GM12878 (cell line): ENCODE measurements around the gene ANO7. TPM values are rescaled to one million over a fixed set of nuclear protein-coding genes. Genes with fewer than 3 reads are reported as not detected.

Experiments
- ATAC-seq: fragments of 200-7000 bp; cut with Tn5 transposase; 3 replicates; pipeline ENCODE4 v1.9.1; 2020; ENCODE audit warnings: mild to moderate bottlenecking, moderate library complexity
- BruUV-seq: library from RNA; stranded (reverse); fragments of 400-500 nt; replicated peaks from 2 replicates; lab custom pipeline; 2021; lab: Mats Ljungman, UMichigan
- CTCF ChIA-PET: fragments of 300-600 bp; sonication (Branson Sonifier 250); formaldehyde crosslinking; extraction: SDS; loops from one replicate; lab custom pipeline; 2021; ENCODE audit warnings: inconsistent platforms; lab: Yijun Ruan, JAX
- POLR2A ChIA-PET: fragments of 350-600 bp; formaldehyde crosslinking; extraction: SDS; loops from one replicate; lab custom pipeline; 2021; ENCODE audit warnings: inconsistent platforms; lab: Charles Lee
- RAD21 ChIA-PET: fragments of 300-600 bp; sonication (Branson Sonifier 250); formaldehyde crosslinking; loops from one replicate; lab custom pipeline; 2023; ENCODE audit warnings: antibody characterized with exemption; ENCODE audit not compliant: unreplicated experiment; lab: Charles Lee
- SMC1A ChIA-PET: fragments of 300-600 bp; sonication (Branson Sonifier 250); formaldehyde crosslinking; loops from one replicate; lab custom pipeline; 2023; ENCODE audit not compliant: unreplicated experiment, uncharacterized antibody; lab: Charles Lee
- DNase-seq: peaks from one replicate; pipeline ENCODE4 v3.0.0-alpha.2; 2011; ENCODE audit warnings: low read depth, low spot score
- FAIRE-seq: peaks from 3 replicates; lab custom pipeline; 2011; peaks lifted over from hg19 to GRCh38; lab: Jason Lieb, UNC
- H2AFZ ChIP-seq: 2 replicates; pipeline ENCODE4 v1.6.0; 2011; ENCODE audit warnings: low read depth, low read length, control low read depth; ENCODE audit not compliant: control insufficient read depth
- H3K27ac ChIP-seq: 2 replicates; pipeline ENCODE4 v1.5.1; 2011; ENCODE audit warnings: control low read depth; ENCODE audit not compliant: control insufficient read depth, insufficient read depth
- H3K27me3 ChIP-seq, 2 experiments: replicated peaks in 1 of 2; 2 replicates each; pipeline versions ENCODE4 v1.6.0 to v1.6.1; 2011; ENCODE audit warnings: low read length in 1 of 2; ENCODE audit not compliant: control insufficient read depth in 2 of 2, insufficient read depth in 2 of 2
- H3K36me3 ChIP-seq, 2 experiments: 2 replicates each; pipeline ENCODE4 v1.5.1; 2011; ENCODE audit warnings: low read length in 1 of 2; ENCODE audit not compliant: control insufficient read depth in 2 of 2, insufficient read depth in 2 of 2
- H3K4me1 ChIP-seq: 2 replicates; pipeline ENCODE4 v1.6.1; 2011; ENCODE audit warnings: mild to moderate bottlenecking, low read length, moderate library complexity, mixed read lengths; ENCODE audit not compliant: control insufficient read depth, insufficient read depth
- H3K4me2 ChIP-seq: 2 replicates; pipeline ENCODE4 v1.6.0; 2011; ENCODE audit warnings: control low read depth; ENCODE audit not compliant: control insufficient read depth, insufficient read depth
- H3K4me3 ChIP-seq: fragments of 200-600 bp; sonication (generic); 2 replicates; pipeline ENCODE4 v1.5.1; 2016
- H3K79me2 ChIP-seq: 2 replicates; pipeline ENCODE4 v1.6.0; 2011; ENCODE audit warnings: low read length; ENCODE audit not compliant: control insufficient read depth, insufficient read depth
- H3K9ac ChIP-seq: 2 replicates; pipeline ENCODE4 v1.8.0; 2011; ENCODE audit warnings: low read length, control low read depth, mixed read lengths; ENCODE audit not compliant: control insufficient read depth, insufficient read depth
- H3K9me3 ChIP-seq: replicated peaks from 3 replicates; pipeline ENCODE4 v1.5.1; 2011; ENCODE audit warnings: mild to moderate bottlenecking, low read length; ENCODE audit not compliant: control insufficient read depth, insufficient read depth
- H4K20me1 ChIP-seq: 2 replicates; pipeline ENCODE4 v1.6.0; 2011; ENCODE audit not compliant: control insufficient read depth, insufficient read depth
- ATF2 ChIP-seq: IDR thresholded peaks from 2 replicates; pipeline ENCODE4 v1.6.1; 2012; ENCODE audit warnings: low read length, inconsistent platforms
- CEBPZ ChIP-seq: fragments of 150-350 bp; IDR thresholded peaks from 2 replicates; pipeline ENCODE4 v1.6.1; 2016; ENCODE audit warnings: low read depth, low read length
- ETV6 ChIP-seq, 2 experiments: fragments of 450-650 bp in 1 of 2; IDR thresholded peaks in 1 of 2; conservative IDR thresholded peaks in 1 of 2; 2 replicates each; pipeline ENCODE4 v1.6.1; 2014; ENCODE audit warnings: antibody characterized with exemption in 1 of 2, borderline replicate concordance in 1 of 2, low read depth in 1 of 2, mild to moderate bottlenecking in 1 of 2, moderate library complexity in 1 of 2
- GABPA ChIP-seq: IDR thresholded peaks from 2 replicates; pipeline ENCODE4 v1.6.1; 2014; ENCODE audit warnings: antibody characterized with exemption, low read depth, mild to moderate bottlenecking, inconsistent platforms
- HDAC2 ChIP-seq: fragments of 200-600 bp; sonication (generic); IDR thresholded peaks from 2 replicates; pipeline ENCODE4 v1.6.1; 2017
- IRF4 ChIP-seq: IDR thresholded peaks from 2 replicates; pipeline ENCODE4 v1.6.1; 2011; ENCODE audit warnings: low read depth, low read length
- JUND ChIP-seq: IDR thresholded peaks from 2 replicates; pipeline ENCODE4 v1.6.1; 2012; ENCODE audit warnings: low read depth, mild to moderate bottlenecking, low read length, improper control_type of control experiment, moderate library complexity
- KLF5 ChIP-seq: fragments of 450-650 bp; IDR thresholded peaks from 2 replicates; pipeline ENCODE4 v1.6.1; 2014; ENCODE audit warnings: mild to moderate bottlenecking; ENCODE audit not compliant: partially characterized antibody
- NFYA ChIP-seq: IDR thresholded peaks from 2 replicates; pipeline ENCODE4 v1.6.1; 2011; ENCODE audit warnings: low read depth, mild to moderate bottlenecking, low read length, improper control_type of control experiment, borderline replicate concordance
- NR2C2 ChIP-seq: IDR thresholded peaks from 2 replicates; pipeline ENCODE4 v1.6.1; 2011; ENCODE audit warnings: borderline replicate concordance, low read depth; ENCODE audit not compliant: control insufficient read depth, insufficient read length
- PAX5 ChIP-seq: IDR thresholded peaks from 2 replicates; pipeline ENCODE4 v1.6.1; 2011; ENCODE audit warnings: low read depth, low read length, borderline replicate concordance
- SMAD5 ChIP-seq: IDR thresholded peaks from 2 replicates; pipeline ENCODE4 v1.6.1; 2016; ENCODE audit warnings: antibody characterized with exemption, low read depth
- TBL1XR1 ChIP-seq: IDR thresholded peaks from 2 replicates; pipeline ENCODE4 v1.6.1; 2012; ENCODE audit warnings: low read depth, low read length, improper control_type of control experiment
- USF2 ChIP-seq: IDR thresholded peaks from 2 replicates; pipeline ENCODE4 v1.6.1; 2011; ENCODE audit warnings: low read depth, low read length, improper control_type of control experiment, borderline replicate concordance
- WRNIP1 ChIP-seq: IDR thresholded peaks from 2 replicates; pipeline ENCODE4 v1.6.1; 2011; ENCODE audit warnings: low read depth, low read length, improper control_type of control experiment, borderline replicate concordance
- ZNF274 ChIP-seq: IDR thresholded peaks from one replicate; pipeline ENCODE4 v1.8.0; 2011; ENCODE audit not compliant: insufficient read length, insufficient read depth
- WGBS: methylation state at CpG from one replicate; pipeline ENCODE4 v1.1.6; 2016; ENCODE audit warnings: low lambda C conversion rate; ENCODE audit not compliant: insufficient replicate concordance, insufficient coverage; ENCODE audit errors: missing lambda C conversion rate; 5-methylcytosine and 5-hydroxymethylcytosine counted together
- in situ Hi-C: fragments of 300-500 bp; cut with MboI; formaldehyde crosslinking; loops from 9 replicates; pipeline ENCODE4 v1.14.3; 2018; ENCODE audit warnings: mixed read lengths
- intact Hi-C: fragments of 100-400 bp; cut with micrococcal nuclease; formaldehyde crosslinking; loops from one replicate; pipeline ENCODE4 v1.14.2; 2022; ENCODE audit not compliant: unreplicated experiment
- polyA plus RNA-seq, 11 experiments: library from polyadenylated mRNA; depleted of rRNA in 4 of 11; unstranded in 6 of 11; stranded (reverse) in 5 of 11; fragments of >200 nt; fragmentation: Nextera tagmentation in 4 of 11; fragmentation: Illumina TruSeq in 1 of 11; extraction: Ambion mirVana in 4 of 11; extraction: Trizol in 1 of 11; gene quantifications; 1 replicate in 1 of 11; 2 replicates in 10 of 11; pipeline versions ENCODE4 v1.2.1 to v1.2.3, GENCODE V29; 2011 to 2016; ENCODE audit warnings: inconsistent platforms in 2 of 11, missing spikeins in 2 of 11, low read depth in 1 of 11
- total RNA-seq, 4 experiments: library from RNA; depleted of rRNA in 3 of 4; stranded (reverse); fragments of >200 nt in 3 of 4; fragmentation: Illumina TruSeq in 1 of 4; extraction: Trizol in 1 of 4; gene quantifications; 2 replicates each; pipeline versions ENCODE4 v1.2.1 to v1.2.3, GENCODE V29; 2013 to 2021

ANO7 gene
- total and polyA plus RNA-seq, 10 of the 15 experiments (the other 5 are each of a cell fraction or from before 2014, with no cell fraction given), result 0.08 to 1.4 (median 0.44) TPM

GRCh38 chr2:241215421-241215820 lies 26.9 kb downstream of the ANO7 start (continued):
- no peak for TF ChIP-seq KLF5
- TF ChIP-seq GABPA, result no peak
- TF ChIP-seq JUND, result no peak
- no peak for TF ChIP-seq ZNF274

GRCh38 chr2:241216211-241216761 lies 27.8 kb downstream of the ANO7 start:
- Histone ChIP-seq H3K36me3 (no peaks in the 10 kb centered on the region), H3K27me3 (no peaks in the 10 kb centered on the region), H3K4me3 (no peak overlapping the region), H3K4me1 (no peaks in the 10 kb centered on the region), H3K9me3 (no peaks in the 10 kb centered on the region), H3K4me2 (no peak overlapping the region), H3K27ac (no peak overlapping the region), H2AFZ (no peak overlapping the region), H3K79me2 (no peaks in the 10 kb centered on the region), H4K20me1 (no peaks in the 10 kb centered on the region), H3K9ac (no peak overlapping the region)
- in situ Hi-C loops (loop anchor here (5.0 kb wide), 1 partner anchor 139 kb away; no protein-coding TSS in a partner anchor), intact Hi-C loops (loop anchor here (5.0 to 10.0 kb wide), 2 partner anchors 139 to 361 kb away; no protein-coding TSS in a partner anchor)
- ChIA-PET CTCF (interaction anchor here (1.2 to 1.7 kb wide), 4 partner anchors 65 to 139 kb away, joined by 3 to 5 read pairs (median 4); no protein-coding TSS in a partner anchor), RAD21 (interaction anchor here (1.4 kb wide), 1 partner anchor 138 kb away, joined by 4 read pairs; no protein-coding TSS in a partner anchor), POLR2A (interaction anchor here (0.6 kb wide), 1 partner anchor 606 kb away, joined by 4 read pairs; no protein-coding TSS in a partner anchor), SMC1A (interaction anchor here (0.8 to 1.7 kb wide), 2 partner anchors 65 to 158 kb away, joined by 3 to 4 read pairs; no protein-coding TSS in a partner anchor)
- 50% methylated on average over 13 of the region's 14 CpGs for WGBS
- no peak for FAIRE-seq
- TF ChIP-seq USF2 (no peak), ATF2 (no peak), SMAD5 (no peak), HDAC2 (no peak), CEBPZ (no peak), WRNIP1 (no peak), ETV6 (conservative IDR thresholded peaks at IDR 0.05 in 1 of 2, IDR thresholded peaks at IDR 0.05 in 1 of 2; ENCODE audit: borderline replicate concordance in 1 of 2, low read depth in 1 of 2) (no peak), NFYA (no peak), PAX5 (no peak), IRF4 (no peak), NR2C2 (no peak), TBL1XR1 (no peak)
- BruUV-seq, result no TSS peak
- no peak for ATAC-seq
- DNase-seq, result no peak
